ENCODE results near the gene RAB3GAP2.
"Not testable (repeated sequence)": the region's sequence is repeated elsewhere in the genome, so short reads cannot be mapped to it uniquely, and the experiment has no call there.

The RAB3GAP2 gene, protein sequence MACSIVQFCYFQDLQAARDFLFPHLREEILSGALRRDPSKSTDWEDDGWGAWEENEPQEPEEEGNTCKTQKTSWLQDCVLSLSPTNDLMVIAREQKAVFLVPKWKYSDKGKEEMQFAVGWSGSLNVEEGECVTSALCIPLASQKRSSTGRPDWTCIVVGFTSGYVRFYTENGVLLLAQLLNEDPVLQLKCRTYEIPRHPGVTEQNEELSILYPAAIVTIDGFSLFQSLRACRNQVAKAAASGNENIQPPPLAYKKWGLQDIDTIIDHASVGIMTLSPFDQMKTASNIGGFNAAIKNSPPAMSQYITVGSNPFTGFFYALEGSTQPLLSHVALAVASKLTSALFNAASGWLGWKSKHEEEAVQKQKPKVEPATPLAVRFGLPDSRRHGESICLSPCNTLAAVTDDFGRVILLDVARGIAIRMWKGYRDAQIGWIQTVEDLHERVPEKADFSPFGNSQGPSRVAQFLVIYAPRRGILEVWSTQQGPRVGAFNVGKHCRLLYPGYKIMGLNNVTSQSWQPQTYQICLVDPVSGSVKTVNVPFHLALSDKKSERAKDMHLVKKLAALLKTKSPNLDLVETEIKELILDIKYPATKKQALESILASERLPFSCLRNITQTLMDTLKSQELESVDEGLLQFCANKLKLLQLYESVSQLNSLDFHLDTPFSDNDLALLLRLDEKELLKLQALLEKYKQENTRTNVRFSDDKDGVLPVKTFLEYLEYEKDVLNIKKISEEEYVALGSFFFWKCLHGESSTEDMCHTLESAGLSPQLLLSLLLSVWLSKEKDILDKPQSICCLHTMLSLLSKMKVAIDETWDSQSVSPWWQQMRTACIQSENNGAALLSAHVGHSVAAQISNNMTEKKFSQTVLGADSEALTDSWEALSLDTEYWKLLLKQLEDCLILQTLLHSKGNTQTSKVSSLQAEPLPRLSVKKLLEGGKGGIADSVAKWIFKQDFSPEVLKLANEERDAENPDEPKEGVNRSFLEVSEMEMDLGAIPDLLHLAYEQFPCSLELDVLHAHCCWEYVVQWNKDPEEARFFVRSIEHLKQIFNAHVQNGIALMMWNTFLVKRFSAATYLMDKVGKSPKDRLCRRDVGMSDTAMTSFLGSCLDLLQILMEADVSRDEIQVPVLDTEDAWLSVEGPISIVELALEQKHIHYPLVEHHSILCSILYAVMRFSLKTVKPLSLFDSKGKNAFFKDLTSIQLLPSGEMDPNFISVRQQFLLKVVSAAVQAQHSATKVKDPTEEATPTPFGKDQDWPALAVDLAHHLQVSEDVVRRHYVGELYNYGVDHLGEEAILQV (N-terminal part only)

GRCh38 chr1:220272047-220272840 is at the start of gene RAB3GAP2:
Gene RAB3GAP2, minus strand, starts transcription at chr1:220272453. Its CDS starts 116 bp downstream, at chr1:220272337.
- H3K27ac ChIP-seq (ENCODE audit: low read length), result no peak within 1 kb of the TSS
- peak within 1 kb of the TSS; percentile 70 for H3K4me3 ChIP-seq (ENCODE audit: low read length)
- no peaks in the 10 kb centered on the region for H3K27me3 ChIP-seq (ENCODE audit: control insufficient read depth, insufficient read depth, low read length)
- peaks cover 5% of the 10 kb centered on the region; the same call in 1 of the 2 replicates for H3K4me1 ChIP-seq (ENCODE audit: control insufficient read depth, insufficient read depth, low read length)
- no CpG with 5 or more reads among the region's 49 CpGs for WGBS (ENCODE audit: insufficient coverage, insufficient read length)
- no peaks in the 10 kb centered on the region for H3K9me3 ChIP-seq (ENCODE audit: control insufficient read depth, insufficient read depth, low read length)
- peak; percentile 97 for DNase-seq (ENCODE audit: low read depth, low spot score)
- H3K36me3 ChIP-seq (ENCODE audit: control insufficient read depth, insufficient read depth, low read length), result no peaks in the 10 kb centered on the region; the same call in 1 of the 2 replicates

GRCh38 chr1:220321758-220322157 is 49.5 kb upstream of the RAB3GAP2 start:
- Histone ChIP-seq H3K27me3 (ENCODE audit: control insufficient read depth, insufficient read depth, low read length) (no peaks in the 10 kb centered on the region), H3K27ac (ENCODE audit: low read length) (no peak overlapping the region), H3K4me3 (ENCODE audit: low read length) (no peak overlapping the region), H3K4me1 (ENCODE audit: control insufficient read depth, insufficient read depth, low read length) (no peaks in the 10 kb centered on the region), H3K36me3 (ENCODE audit: control insufficient read depth, insufficient read depth, low read length) (no peaks in the 10 kb centered on the region), H3K9me3 (ENCODE audit: control insufficient read depth, insufficient read depth, low read length) (no peaks in the 10 kb centered on the region)
- DNase-seq (ENCODE audit: low read depth, low spot score), result no peak
- WGBS (ENCODE audit: insufficient coverage, insufficient read length), result no CpG with 5 or more reads among the region's 6 CpGs

- Histone ChIP-seq H3K4me1 (ENCODE audit: control insufficient read depth, insufficient read depth, low read length) (no peaks in the 10 kb centered on the region), H3K27ac (ENCODE audit: low read length) (no peak overlapping the region), H3K9me3 (ENCODE audit: control insufficient read depth, insufficient read depth, low read length) (no peaks in the 10 kb centered on the region), H3K36me3 (ENCODE audit: control insufficient read depth, insufficient read depth, low read length) (no peaks in the 10 kb centered on the region), H3K4me3 (ENCODE audit: low read length) (no peak overlapping the region), H3K27me3 (ENCODE audit: control insufficient read depth, insufficient read depth, low read length) (no peaks in the 10 kb centered on the region)
- DNase-seq (ENCODE audit: low read depth, low spot score), result no peak
- no CpG with 5 or more reads among the region's 2 CpGs for WGBS (ENCODE audit: insufficient coverage, insufficient read length)
These were observed 48.5 kb upstream of the RAB3GAP2 start for GRCh38 chr1:220320709-220321108.

GRCh38 chr1:220318673-220319072 is 46.4 kb upstream of the RAB3GAP2 start:
- Histone ChIP-seq H3K27me3 (ENCODE audit: control insufficient read depth, insufficient read depth, low read length) (no peaks in the 10 kb centered on the region), H3K36me3 (ENCODE audit: control insufficient read depth, insufficient read depth, low read length) (no peaks in the 10 kb centered on the region), H3K9me3 (ENCODE audit: control insufficient read depth, insufficient read depth, low read length) (no peaks in the 10 kb centered on the region), H3K4me1 (ENCODE audit: control insufficient read depth, insufficient read depth, low read length) (no peaks in the 10 kb centered on the region), H3K27ac (ENCODE audit: low read length) (no peak overlapping the region), H3K4me3 (ENCODE audit: low read length) (no peak overlapping the region)
- no CpG with 5 or more reads among the region's 1 CpG for WGBS (ENCODE audit: insufficient coverage, insufficient read length)
- no peak for DNase-seq (ENCODE audit: low read depth, low spot score)

DNA sequence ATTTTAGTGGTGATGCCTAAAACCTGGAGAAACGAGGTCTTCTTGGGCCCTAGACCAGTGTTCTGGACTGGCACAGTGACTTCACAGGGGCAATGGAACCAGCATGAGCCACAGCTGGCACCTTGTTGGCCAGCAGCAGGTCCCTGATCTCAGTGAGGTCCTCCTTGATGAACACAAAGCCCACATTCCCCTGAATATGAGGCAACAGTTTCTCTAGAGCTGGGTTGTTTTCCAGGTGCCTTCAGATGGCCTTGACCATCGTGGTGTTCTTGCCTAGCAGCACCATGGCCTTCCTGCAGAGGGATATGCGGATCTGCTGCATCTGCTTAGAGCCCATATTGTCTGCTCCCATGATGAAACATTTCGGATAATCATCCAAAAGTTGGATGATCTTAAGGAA is 44.9 kb upstream of the RAB3GAP2 start:
- Histone ChIP-seq H3K27me3 (ENCODE audit: control insufficient read depth, insufficient read depth, low read length) (no peaks in the 10 kb centered on the region), H3K9me3 (ENCODE audit: control insufficient read depth, insufficient read depth, low read length) (no peaks in the 10 kb centered on the region), H3K4me1 (ENCODE audit: control insufficient read depth, insufficient read depth, low read length) (no peaks in the 10 kb centered on the region), H3K36me3 (ENCODE audit: control insufficient read depth, insufficient read depth, low read length) (no peaks in the 10 kb centered on the region), H3K4me3 (ENCODE audit: low read length) (no peak overlapping the region), H3K27ac (ENCODE audit: low read length) (no peak overlapping the region)
- no peak for DNase-seq (ENCODE audit: low read depth, low spot score)
- no CpG with 5 or more reads among the region's 4 CpGs for WGBS (ENCODE audit: insufficient coverage, insufficient read length)

DNA sequence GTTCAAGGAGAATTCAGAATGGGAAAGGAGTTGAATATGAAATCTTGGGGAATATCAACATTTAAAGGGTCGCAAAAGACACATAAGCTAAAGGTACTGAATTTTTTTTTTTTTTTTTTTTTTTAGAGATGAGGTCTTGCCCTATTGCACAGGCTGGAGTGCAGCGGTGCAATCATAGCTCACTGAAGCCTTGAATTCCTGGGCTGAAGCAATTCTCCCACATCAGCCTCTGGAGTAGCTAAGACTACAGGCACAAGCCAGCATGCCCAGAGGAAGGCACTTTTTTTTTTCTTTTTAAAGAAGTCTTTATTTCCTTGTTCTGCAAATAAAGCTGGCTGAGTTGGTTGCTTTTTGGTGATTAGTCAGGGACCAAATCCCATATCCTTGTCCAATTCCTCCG is 44.1 kb upstream of the RAB3GAP2 start:
- Histone ChIP-seq H3K4me3 (ENCODE audit: low read length) (no peak overlapping the region), H3K27ac (ENCODE audit: low read length) (no peak overlapping the region), H3K27me3 (ENCODE audit: control insufficient read depth, insufficient read depth, low read length) (no peaks in the 10 kb centered on the region), H3K9me3 (ENCODE audit: control insufficient read depth, insufficient read depth, low read length) (no peaks in the 10 kb centered on the region), H3K4me1 (ENCODE audit: control insufficient read depth, insufficient read depth, low read length) (no peaks in the 10 kb centered on the region), H3K36me3 (ENCODE audit: control insufficient read depth, insufficient read depth, low read length) (no peaks in the 10 kb centered on the region)
- WGBS (ENCODE audit: insufficient coverage, insufficient read length), result no CpG with 5 or more reads among the region's 3 CpGs
- no peak for DNase-seq (ENCODE audit: low read depth, low spot score)

GRCh38 chr1:220315070-220315839 is 43.0 kb upstream of the RAB3GAP2 start:
- Histone ChIP-seq H3K36me3 (ENCODE audit: control insufficient read depth, insufficient read depth, low read length) (no peaks in the 10 kb centered on the region), H3K9me3 (ENCODE audit: control insufficient read depth, insufficient read depth, low read length) (no peaks in the 10 kb centered on the region), H3K4me3 (ENCODE audit: low read length) (no peak overlapping the region), H3K27ac (ENCODE audit: low read length) (no peak overlapping the region), H3K4me1 (ENCODE audit: control insufficient read depth, insufficient read depth, low read length) (no peaks in the 10 kb centered on the region), H3K27me3 (ENCODE audit: control insufficient read depth, insufficient read depth, low read length) (no peaks in the 10 kb centered on the region)
- no peak for DNase-seq (ENCODE audit: low read depth, low spot score)
- WGBS (ENCODE audit: insufficient coverage, insufficient read length), result no CpG with 5 or more reads among the region's 4 CpGs

DNA sequence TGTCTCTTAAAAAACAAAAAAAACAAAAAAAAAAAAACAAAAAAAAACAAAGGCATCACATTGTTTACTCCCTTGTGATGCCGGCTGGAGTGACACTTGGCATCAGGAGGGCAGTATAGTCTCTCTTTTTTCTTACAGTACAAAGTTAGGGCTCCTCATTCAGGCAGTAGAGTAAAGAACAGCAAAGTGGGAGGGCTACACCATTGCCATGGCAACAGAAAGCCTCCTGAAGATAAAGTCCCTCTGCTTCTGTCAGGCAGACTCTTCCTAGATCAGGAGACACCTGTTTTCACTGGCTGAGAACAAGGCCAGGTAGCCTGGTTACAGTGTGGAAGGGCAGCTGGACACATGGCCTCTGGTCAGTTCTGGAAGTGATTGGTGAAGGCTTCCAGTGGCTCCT is 41.3 kb upstream of the RAB3GAP2 start:
- no CpG with 5 or more reads among the region's 1 CpG for WGBS (ENCODE audit: insufficient coverage, insufficient read length)
- H3K27me3 ChIP-seq (ENCODE audit: control insufficient read depth, insufficient read depth, low read length), result no peaks in the 10 kb centered on the region
- DNase-seq (ENCODE audit: low read depth, low spot score), result no peak
- H3K4me3 ChIP-seq (ENCODE audit: low read length), result no peak overlapping the region
- H3K36me3 ChIP-seq (ENCODE audit: control insufficient read depth, insufficient read depth, low read length), result no peaks in the 10 kb centered on the region
- H3K4me1 ChIP-seq (ENCODE audit: control insufficient read depth, insufficient read depth, low read length), result no peaks in the 10 kb centered on the region
- H3K27ac ChIP-seq (ENCODE audit: low read length), result no peak overlapping the region
- no peaks in the 10 kb centered on the region for H3K9me3 ChIP-seq (ENCODE audit: control insufficient read depth, insufficient read depth, low read length)

DNA sequence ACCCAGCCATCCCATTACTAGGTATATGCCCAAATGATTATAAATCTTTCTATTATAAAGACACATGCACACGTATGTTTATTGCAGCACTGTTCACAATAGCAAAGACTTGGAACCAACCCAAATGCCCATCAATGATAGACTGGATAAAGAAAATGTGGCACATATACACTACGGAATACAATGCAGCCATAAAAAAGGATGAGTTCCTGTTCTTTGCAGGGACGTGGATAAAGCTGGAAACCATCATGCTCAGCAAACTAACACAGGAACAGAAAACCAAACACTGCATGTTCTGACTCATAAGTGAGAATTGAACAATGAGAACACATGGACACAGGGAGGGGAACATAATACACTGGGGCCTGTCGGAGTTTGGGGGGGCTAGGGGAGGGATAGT is 37.9 kb upstream of the RAB3GAP2 start:
- not testable (repeated sequence) for H3K27me3 ChIP-seq (ENCODE audit: control insufficient read depth, insufficient read depth, low read length); DNase-seq (ENCODE audit: low read depth, low spot score); H3K4me3 ChIP-seq (ENCODE audit: low read length); H3K36me3 ChIP-seq (ENCODE audit: control insufficient read depth, insufficient read depth, low read length); H3K9me3 ChIP-seq (ENCODE audit: control insufficient read depth, insufficient read depth, low read length); H3K4me1 ChIP-seq (ENCODE audit: control insufficient read depth, insufficient read depth, low read length); H3K27ac ChIP-seq (ENCODE audit: low read length)
- WGBS (ENCODE audit: insufficient coverage, insufficient read length), result no CpG with 5 or more reads among the region's 4 CpGs
